Neutrophil (primary cell): ENCODE measurements around the gene TMEM121.

Experiments used
- H3K27ac ChIP-seq: fragments of 200-600 bp; sonication (generic); 2 replicates; pipeline ENCODE4 v1.5.1; 2016; ENCODE audit warnings: mild to moderate bottlenecking, moderate library complexity
- H3K27me3 ChIP-seq: fragments of 200-600 bp; sonication (generic); 2 replicates; pipeline ENCODE4 v1.6.0; 2016; ENCODE audit warnings: mild to moderate bottlenecking
- H3K36me3 ChIP-seq: fragments of 200-600 bp; sonication (generic); 2 replicates; pipeline ENCODE4 v1.5.1; 2017
- H3K4me1 ChIP-seq, 2 experiments: fragments of 200-600 bp in 1 of 2; sonication (generic) in 1 of 2; 1 replicate in 1 of 2; 2 replicates in 1 of 2; pipeline versions ENCODE4 v1.5.1 to v1.6.1; 2013 to 2016; ENCODE audit warnings: low read depth in 1 of 2, low read length in 1 of 2, mild to moderate bottlenecking in 1 of 2, moderate library complexity in 1 of 2; ENCODE audit not compliant: control insufficient read depth in 1 of 2, insufficient read depth in 1 of 2
- H3K4me3 ChIP-seq, 2 experiments: fragments of 200-600 bp in 1 of 2; sonication (generic) in 1 of 2; 1 replicate in 1 of 2; 2 replicates in 1 of 2; pipeline ENCODE4 v1.5.1; 2013 to 2016; ENCODE audit warnings: low read depth in 1 of 2, low read length in 1 of 2, mild to moderate bottlenecking in 1 of 2, moderate library complexity in 1 of 2
- H3K9me3 ChIP-seq: fragments of 200-600 bp; sonication (generic); 2 replicates; pipeline ENCODE4 v1.5.1; 2016
- TF ChIP-seq, protein P1 (sequence below): fragments of 200-600 bp; sonication (generic); IDR thresholded peaks from 2 replicates; pipeline ENCODE4 v1.5.1; 2016; ENCODE audit warnings: antibody characterized with exemption

The TMEM121 gene

DNA sequence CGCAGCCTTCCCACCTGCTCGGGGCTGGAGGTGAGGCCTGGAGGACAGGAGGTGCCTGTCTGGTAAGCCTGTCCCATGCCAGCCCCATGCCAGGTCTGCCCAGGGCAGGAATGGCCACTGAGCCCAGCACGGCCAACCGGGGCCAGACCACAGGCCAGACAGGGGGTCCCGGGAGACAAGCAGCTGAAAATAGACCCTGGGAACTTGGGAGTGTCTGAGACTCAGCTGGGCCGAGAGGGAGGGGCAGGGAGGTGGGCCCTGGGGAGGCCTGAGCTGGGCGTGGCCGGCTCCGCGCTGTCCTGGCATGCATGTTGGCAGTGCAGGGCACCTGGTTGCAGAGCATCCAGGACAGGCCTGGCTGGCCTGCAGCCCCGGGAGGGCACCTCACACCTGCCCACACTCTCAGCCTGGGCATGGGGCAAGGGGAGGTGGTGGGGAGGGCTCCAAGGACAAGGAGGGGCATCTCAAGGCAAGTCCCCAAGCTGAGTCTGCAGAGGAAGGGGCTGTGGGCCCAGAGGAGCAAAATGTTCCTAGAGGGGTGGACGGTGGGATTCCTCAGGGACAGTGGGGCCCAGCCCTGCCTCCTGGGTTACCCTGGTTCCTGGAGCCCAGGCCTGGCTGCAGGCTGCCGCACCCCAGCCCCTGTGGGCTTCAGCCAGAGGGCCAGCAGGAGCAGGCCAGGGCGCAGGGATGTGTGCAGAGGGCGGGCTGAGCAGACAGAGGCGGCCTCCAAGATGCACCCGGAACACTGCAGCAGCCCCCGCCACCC, 42.9 kb upstream of the TMEM121 start:
- H3K27ac ChIP-seq = no peak overlapping the region
- no peak overlapping the region for H3K4me3 ChIP-seq
- peaks cover 100% of the 10 kb centered on the region for H3K27me3 ChIP-seq
- no peaks in the 10 kb centered on the region for H3K9me3 ChIP-seq
- TF ChIP-seq, protein P1, sequence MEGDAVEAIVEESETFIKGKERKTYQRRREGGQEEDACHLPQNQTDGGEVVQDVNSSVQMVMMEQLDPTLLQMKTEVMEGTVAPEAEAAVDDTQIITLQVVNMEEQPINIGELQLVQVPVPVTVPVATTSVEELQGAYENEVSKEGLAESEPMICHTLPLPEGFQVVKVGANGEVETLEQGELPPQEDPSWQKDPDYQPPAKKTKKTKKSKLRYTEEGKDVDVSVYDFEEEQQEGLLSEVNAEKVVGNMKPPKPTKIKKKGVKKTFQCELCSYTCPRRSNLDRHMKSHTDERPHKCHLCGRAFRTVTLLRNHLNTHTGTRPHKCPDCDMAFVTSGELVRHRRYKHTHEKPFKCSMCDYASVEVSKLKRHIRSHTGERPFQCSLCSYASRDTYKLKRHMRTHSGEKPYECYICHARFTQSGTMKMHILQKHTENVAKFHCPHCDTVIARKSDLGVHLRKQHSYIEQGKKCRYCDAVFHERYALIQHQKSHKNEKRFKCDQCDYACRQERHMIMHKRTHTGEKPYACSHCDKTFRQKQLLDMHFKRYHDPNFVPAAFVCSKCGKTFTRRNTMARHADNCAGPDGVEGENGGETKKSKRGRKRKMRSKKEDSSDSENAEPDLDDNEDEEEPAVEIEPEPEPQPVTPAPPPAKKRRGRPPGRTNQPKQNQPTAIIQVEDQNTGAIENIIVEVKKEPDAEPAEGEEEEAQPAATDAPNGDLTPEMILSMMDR = no peak
- peaks cover 25 to 41% of the 10 kb centered on the region in 2 experiments for H3K4me1 ChIP-seq
- no peaks in the 10 kb centered on the region for H3K36me3 ChIP-seq

DNA sequence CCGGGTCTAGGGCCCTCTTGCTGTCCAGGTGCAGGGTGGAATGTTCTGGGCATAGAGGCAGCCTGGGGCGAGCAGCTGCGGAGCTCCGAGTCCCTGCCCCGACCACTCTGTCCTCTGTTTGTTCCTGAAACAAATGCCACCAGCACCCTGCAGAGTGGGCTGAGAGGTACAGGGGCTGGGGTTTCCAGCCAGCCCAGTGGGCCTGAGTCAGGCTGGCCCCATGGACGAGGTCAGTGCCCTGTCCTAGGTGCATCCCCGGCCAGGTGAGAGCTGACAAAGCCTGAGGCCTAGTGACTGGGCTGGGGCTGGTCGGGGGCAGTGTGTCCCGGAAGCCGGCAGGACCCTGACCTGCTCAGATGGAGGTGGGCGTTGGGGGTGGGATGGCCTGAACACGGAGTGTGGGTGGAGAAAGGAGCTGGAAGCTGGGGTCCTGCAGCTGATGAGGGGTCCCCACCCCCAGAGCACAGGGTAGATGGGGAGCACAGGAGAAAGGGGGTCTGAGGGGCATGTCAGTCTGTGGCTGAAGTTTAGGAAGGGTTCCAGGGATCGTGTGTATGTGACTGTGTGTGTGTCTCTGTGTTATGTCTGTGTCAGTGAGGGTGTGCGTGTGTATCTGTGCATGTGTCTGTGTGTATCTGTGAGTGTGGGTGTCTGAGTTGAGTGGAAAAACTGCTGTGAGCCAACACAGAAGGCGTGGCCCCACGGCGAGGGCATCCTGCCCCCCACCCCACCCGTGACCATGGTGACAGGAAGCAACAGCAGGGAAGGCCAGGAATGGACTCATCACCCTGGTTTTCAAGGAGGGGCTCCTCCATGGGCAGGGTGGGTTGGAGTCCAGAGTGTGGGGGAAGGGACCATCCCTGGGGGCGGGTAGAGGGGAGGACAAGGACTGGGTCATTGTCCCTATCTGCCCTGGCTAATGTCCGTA, 42.0 kb upstream of the TMEM121 start:
- TF ChIP-seq, protein P1 = no peak
- H3K9me3 ChIP-seq = no peaks in the 10 kb centered on the region
- H3K4me1 ChIP-seq = peaks cover 29 to 48% of the 10 kb centered on the region in 2 experiments
- no peak overlapping the region for H3K27ac ChIP-seq
- H3K27me3 ChIP-seq = peaks cover 96% of the 10 kb centered on the region
- H3K4me3 ChIP-seq = no peak overlapping the region
- H3K36me3 ChIP-seq = no peaks in the 10 kb centered on the region

DNA sequence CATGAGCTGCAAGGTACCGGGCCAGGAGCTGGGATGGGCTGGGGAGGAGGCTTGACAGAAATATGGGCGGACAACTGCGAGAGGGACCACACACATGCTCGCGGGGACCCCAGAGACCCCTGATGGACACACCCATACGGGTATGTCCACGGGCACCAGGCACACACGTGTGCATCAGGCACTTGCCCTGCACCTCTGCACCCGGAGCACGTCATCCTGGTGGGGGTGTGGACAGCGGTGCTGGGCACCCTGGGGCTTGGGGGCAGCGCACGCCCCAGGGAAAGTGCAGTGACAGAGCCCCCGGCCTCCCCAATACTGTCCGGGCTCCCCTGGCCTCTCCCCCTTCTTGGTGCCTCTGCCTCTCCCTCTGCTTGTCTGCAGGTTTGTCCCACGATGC, 41.4 kb upstream of the TMEM121 start:
- Histone ChIP-seq H3K27ac (no peak overlapping the region), H3K4me3 (no peak overlapping the region), H3K9me3 (no peaks in the 10 kb centered on the region), H3K27me3 (peaks cover 90% of the 10 kb centered on the region), H3K4me1 (peaks cover 35 to 54% of the 10 kb centered on the region in 2 experiments), H3K36me3 (no peaks in the 10 kb centered on the region)
- TF ChIP-seq, protein P1 = no peak

DNA sequence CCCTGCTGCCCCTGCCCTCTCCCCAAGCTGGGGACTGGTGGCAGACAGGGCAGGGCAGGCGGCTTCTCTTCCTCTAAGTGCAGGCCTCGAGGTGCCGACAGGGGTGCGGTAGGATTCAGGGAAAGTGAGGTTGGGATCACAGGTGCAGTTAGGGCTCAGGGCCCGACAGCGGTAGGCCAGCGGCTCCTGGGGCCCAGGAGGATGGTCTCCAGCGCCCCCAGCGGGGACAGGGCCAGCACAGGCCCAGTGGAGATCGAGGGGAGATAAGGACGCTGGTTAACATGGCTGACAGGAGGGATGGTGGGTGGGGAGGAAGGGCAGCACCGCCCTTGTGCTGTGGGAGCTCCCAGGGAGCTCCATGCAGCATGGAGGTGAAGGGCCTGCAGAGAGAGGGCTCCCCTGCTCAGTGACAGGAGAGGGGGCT, 40.6 kb upstream of the TMEM121 start:
- H3K27me3 ChIP-seq = peaks cover 82% of the 10 kb centered on the region
- TF ChIP-seq, protein P1 = no peak
- H3K9me3 ChIP-seq = no peaks in the 10 kb centered on the region
- H3K4me1 ChIP-seq = peaks cover 37 to 56% of the 10 kb centered on the region in 2 experiments
- no peaks in the 10 kb centered on the region for H3K36me3 ChIP-seq
- no peak overlapping the region for H3K4me3 ChIP-seq
- H3K27ac ChIP-seq = no peak overlapping the region

DNA sequence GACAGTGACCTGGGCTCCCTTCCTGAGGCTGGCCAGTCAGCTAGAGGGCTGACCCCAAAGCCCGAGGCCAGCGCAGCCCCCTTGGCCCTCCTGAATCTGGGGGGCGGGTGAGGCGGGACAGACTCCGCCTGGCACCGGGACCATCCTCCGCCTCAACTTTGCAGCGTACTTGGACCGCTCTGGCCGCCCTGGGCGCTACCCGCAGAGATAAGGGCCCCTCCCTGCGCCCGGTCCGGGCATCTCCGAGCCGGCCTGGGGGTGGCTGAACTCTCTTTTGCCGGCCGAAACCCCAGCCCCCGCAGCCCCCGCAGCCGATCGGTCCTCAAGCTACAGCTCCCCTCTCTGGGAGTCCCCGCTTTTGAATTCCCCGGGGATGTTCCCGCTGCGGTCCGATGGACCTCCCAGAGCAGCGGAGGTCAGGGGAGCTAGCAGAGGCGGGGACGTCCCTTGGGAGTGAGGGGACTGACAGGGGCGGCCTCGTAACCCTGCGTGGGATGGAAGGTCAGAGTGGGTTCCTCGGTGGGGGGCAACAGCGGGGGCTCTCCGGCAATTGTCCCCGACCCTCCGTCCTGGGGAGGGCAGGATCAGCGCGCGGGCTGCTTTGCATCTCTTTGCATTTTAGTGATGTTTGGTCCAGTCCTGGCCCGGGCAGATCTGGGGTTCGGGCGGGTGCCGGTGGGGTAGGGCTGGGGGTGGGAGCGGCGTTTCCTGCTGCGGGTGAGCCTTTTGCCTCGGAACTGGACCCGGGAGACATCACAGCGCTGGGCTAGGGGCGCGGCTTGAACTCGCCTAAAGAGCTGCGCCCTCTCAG, 40.0 kb upstream of the TMEM121 start, which contains the start of gene CRIP1:
Gene CRIP1, plus strand, starts transcription at position 724 of the 811 bp plus-strand sequence. CDS start 374 bp downstream, outside the sequence.
- H3K27me3 ChIP-seq = peaks cover 76% of the 10 kb centered on the region
- H3K27ac ChIP-seq = peak within 1 kb of the TSS; percentile 5
- TF ChIP-seq, protein P1 = no peak
- no peaks in the 10 kb centered on the region for H3K9me3 ChIP-seq
- H3K4me3 ChIP-seq = peak within 1 kb of the TSS; percentile 58 to 63
- H3K36me3 ChIP-seq = no peaks in the 10 kb centered on the region
- H3K4me1 ChIP-seq = peaks cover 33 to 53% of the 10 kb centered on the region in 2 experiments
